KMS-11 (cell line): Measurements from ENCODE around the gene DIRAS2.

Source experiments
- H2AFZ ChIP-seq: fragments of 200-600 bp; sonication (generic); 2 replicates; pipeline ENCODE4 v1.6.1; 2016; ENCODE audit warnings: antibody characterized with exemption, mixed run types, low read depth
- H3K27ac ChIP-seq: fragments of 200-600 bp; sonication (generic); 2 replicates; pipeline ENCODE4 v1.6.1; 2016; ENCODE audit warnings: mild to moderate bottlenecking, mixed run types
- H3K27me3 ChIP-seq: fragments of 200-600 bp; sonication (generic); 2 replicates; pipeline ENCODE4 v1.6.1; 2017; ENCODE audit warnings: mild to moderate bottlenecking, low read depth, mixed run types, moderate library complexity; ENCODE audit not compliant: insufficient read depth
- H3K36me3 ChIP-seq: fragments of 200-600 bp; sonication (generic); 2 replicates; pipeline ENCODE4 v1.6.1; 2017; ENCODE audit warnings: mild to moderate bottlenecking, mixed run types; ENCODE audit not compliant: insufficient read depth
- H3K4me1 ChIP-seq: fragments of 200-600 bp; sonication (generic); 2 replicates; pipeline ENCODE4 v1.6.1; 2016; ENCODE audit warnings: mild to moderate bottlenecking, low read depth, mixed run types; ENCODE audit not compliant: poor library complexity, severe bottlenecking
- H3K4me2 ChIP-seq: fragments of 200-600 bp; sonication (generic); 2 replicates; pipeline ENCODE4 v1.7.0; 2016; ENCODE audit warnings: mild to moderate bottlenecking, mixed run types
- H3K4me3 ChIP-seq: fragments of 200-600 bp; sonication (generic); IDR thresholded peaks from 2 replicates; pipeline ENCODE4 v1.6.1; 2017; ENCODE audit warnings: low read depth, low read length, mixed read lengths; ENCODE audit not compliant: insufficient read depth
- H3K79me2 ChIP-seq: fragments of 200-600 bp; sonication (generic); 2 replicates; pipeline ENCODE4 v1.6.1; 2016; ENCODE audit warnings: low read depth, mixed run types; ENCODE audit not compliant: insufficient read depth
- H3K9ac ChIP-seq: fragments of 200-600 bp; sonication (generic); 2 replicates; pipeline ENCODE4 v1.6.1; 2016; ENCODE audit warnings: mild to moderate bottlenecking, mixed run types
- H4K20me1 ChIP-seq: fragments of 200-600 bp; sonication (generic); 2 replicates; pipeline ENCODE4 v1.6.1; 2016; ENCODE audit warnings: mild to moderate bottlenecking, mixed run types; ENCODE audit not compliant: insufficient read depth
- TF ChIP-seq, protein P1 (sequence below): fragments of 200-600 bp; sonication (generic); conservative IDR thresholded peaks from 2 replicates; pipeline ENCODE4 v1.6.1; 2017; ENCODE audit warnings: low read depth, mild to moderate bottlenecking, antibody characterized with exemption, low read length, moderate library complexity, mixed read lengths

The DIRAS2 gene

GRCh38 chr9:90651246-90651645 is 8.6 kb upstream of the DIRAS2 start:
- Histone ChIP-seq H3K9ac (no peak overlapping the region), H3K27me3 (no peaks in the 10 kb centered on the region), H3K79me2 (no peaks in the 10 kb centered on the region), H3K36me3 (no peaks in the 10 kb centered on the region), H4K20me1 (no peaks in the 10 kb centered on the region), H3K27ac (no peak overlapping the region), H3K4me1 (peaks cover 5% of the 10 kb centered on the region), H3K4me2 (no peak overlapping the region), H3K4me3 (no peak overlapping the region), H2AFZ (no peak overlapping the region)
- TF ChIP-seq, protein P1, sequence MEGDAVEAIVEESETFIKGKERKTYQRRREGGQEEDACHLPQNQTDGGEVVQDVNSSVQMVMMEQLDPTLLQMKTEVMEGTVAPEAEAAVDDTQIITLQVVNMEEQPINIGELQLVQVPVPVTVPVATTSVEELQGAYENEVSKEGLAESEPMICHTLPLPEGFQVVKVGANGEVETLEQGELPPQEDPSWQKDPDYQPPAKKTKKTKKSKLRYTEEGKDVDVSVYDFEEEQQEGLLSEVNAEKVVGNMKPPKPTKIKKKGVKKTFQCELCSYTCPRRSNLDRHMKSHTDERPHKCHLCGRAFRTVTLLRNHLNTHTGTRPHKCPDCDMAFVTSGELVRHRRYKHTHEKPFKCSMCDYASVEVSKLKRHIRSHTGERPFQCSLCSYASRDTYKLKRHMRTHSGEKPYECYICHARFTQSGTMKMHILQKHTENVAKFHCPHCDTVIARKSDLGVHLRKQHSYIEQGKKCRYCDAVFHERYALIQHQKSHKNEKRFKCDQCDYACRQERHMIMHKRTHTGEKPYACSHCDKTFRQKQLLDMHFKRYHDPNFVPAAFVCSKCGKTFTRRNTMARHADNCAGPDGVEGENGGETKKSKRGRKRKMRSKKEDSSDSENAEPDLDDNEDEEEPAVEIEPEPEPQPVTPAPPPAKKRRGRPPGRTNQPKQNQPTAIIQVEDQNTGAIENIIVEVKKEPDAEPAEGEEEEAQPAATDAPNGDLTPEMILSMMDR: no peak

GRCh38 chr9:90647843-90648242 is 5.2 kb upstream of the DIRAS2 start:
- TF ChIP-seq, protein P1: no peak
- Histone ChIP-seq H3K27me3 (no peaks in the 10 kb centered on the region), H3K27ac (no peak overlapping the region), H3K9ac (no peak overlapping the region), H3K4me3 (no peak overlapping the region), H3K79me2 (no peaks in the 10 kb centered on the region), H3K36me3 (no peaks in the 10 kb centered on the region), H3K4me1 (peaks cover 7% of the 10 kb centered on the region), H3K4me2 (no peak overlapping the region), H2AFZ (no peak overlapping the region), H4K20me1 (no peaks in the 10 kb centered on the region)

DNA sequence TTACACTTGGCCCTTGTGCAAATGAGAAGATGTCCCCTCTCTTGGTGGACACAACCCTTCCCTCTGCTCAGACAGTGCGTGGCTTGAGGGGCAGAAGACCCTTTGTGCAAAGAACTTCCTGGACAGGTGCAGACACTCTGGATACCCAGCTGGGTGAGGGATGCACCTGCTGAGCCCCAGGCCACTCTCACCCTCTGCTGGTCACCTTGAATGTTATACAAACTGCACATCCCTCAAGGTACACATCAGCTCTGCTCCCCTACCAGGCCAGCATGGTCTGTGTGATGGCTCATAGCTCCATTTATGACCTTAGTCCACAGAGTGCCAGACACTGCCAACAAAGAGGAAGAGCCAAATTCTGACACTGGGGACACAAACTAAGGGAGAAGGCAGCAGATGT is 3.1 kb upstream of the DIRAS2 start:
- Histone ChIP-seq H2AFZ (no peak overlapping the region), H3K4me2 (no peak overlapping the region), H3K79me2 (no peaks in the 10 kb centered on the region), H4K20me1 (no peaks in the 10 kb centered on the region), H3K4me3 (no peak overlapping the region), H3K9ac (no peak overlapping the region), H3K27ac (no peak overlapping the region), H3K4me1 (peaks cover 7% of the 10 kb centered on the region), H3K36me3 (no peaks in the 10 kb centered on the region), H3K27me3 (no peaks in the 10 kb centered on the region)
- TF ChIP-seq, protein P1: no peak

- H3K27ac ChIP-seq: no peak overlapping the region
- no peak overlapping the region for H3K4me2 ChIP-seq
- no peaks in the 10 kb centered on the region for H3K36me3 ChIP-seq
- H3K4me1 ChIP-seq: peaks cover 7% of the 10 kb centered on the region
- H3K9ac ChIP-seq: no peak overlapping the region
- TF ChIP-seq, protein P1: no peak
- H4K20me1 ChIP-seq: no peaks in the 10 kb centered on the region
- H3K79me2 ChIP-seq: no peaks in the 10 kb centered on the region
- no peak overlapping the region for H3K4me3 ChIP-seq
- H2AFZ ChIP-seq: no peak overlapping the region
- no peaks in the 10 kb centered on the region for H3K27me3 ChIP-seq
These were observed 638 bp downstream of the DIRAS2 start for GRCh38 chr9:90641884-90642487.
